NCI-H524 treated with DMSO at 0.1 percent for 48 hours (cell line): ENCODE data around the gene RRAS2.
"Not testable (repeated sequence)": the region's sequence is repeated elsewhere in the genome, so short reads cannot be mapped to it uniquely, and the experiment has no call there.

Experiments
- DNase-seq: peaks from one replicate; lab custom pipeline; 2025; lab: John Stamatoyannopoulos, UW

The RRAS2 gene

GRCh38 chr11:14258221-14258935 lies 100.6 kb downstream of the RRAS2 start:
- no peak for DNase-seq

GRCh38 chr11:14255238-14255534 lies 103.8 kb downstream of the RRAS2 start:
- DNase-seq: no peak

- DNase-seq: no peak
Measured at GRCh38 chr11:14254533-14255237, 104.3 kb downstream of the RRAS2 start.

GRCh38 chr11:14253840-14254239 lies 105.1 kb downstream of the RRAS2 start:
- no peak for DNase-seq

GRCh38 chr11:14253421-14253820 lies 105.6 kb downstream of the RRAS2 start:
- DNase-seq: no peak

GRCh38 chr11:14252501-14252900 lies 106.5 kb downstream of the RRAS2 start:
- DNase-seq: not testable (repeated sequence)

- DNase-seq: no peak
Measured at GRCh38 chr11:14251754-14252153, 107.2 kb downstream of the RRAS2 start.

- no peak for DNase-seq
Measured at GRCh38 chr11:14249121-14249963, 109.6 kb downstream of the RRAS2 start.

- DNase-seq: no peak
Measured at GRCh38 chr11:14248580-14248981, 110.4 kb downstream of the RRAS2 start.

GRCh38 chr11:14245444-14245843 lies 113.5 kb downstream of the RRAS2 start:
- DNase-seq: no peak

- no peak for DNase-seq
Measured at GRCh38 chr11:14244926-14245325, 114.1 kb downstream of the RRAS2 start.

- no peak for DNase-seq
Measured at GRCh38 chr11:14242733-14243132, 116.2 kb downstream of the RRAS2 start.

GRCh38 chr11:14242187-14242586 lies 116.8 kb downstream of the RRAS2 start:
- no peak for DNase-seq

GRCh38 chr11:14240951-14241350 lies 118.0 kb downstream of the RRAS2 start:
- DNase-seq: no peak

- DNase-seq: no peak
Measured at GRCh38 chr11:14240221-14240620, 118.8 kb downstream of the RRAS2 start.

GRCh38 chr11:14237444-14237961 lies 121.5 kb downstream of the RRAS2 start:
- DNase-seq: no peak

- no peak for DNase-seq
Measured at GRCh38 chr11:14235701-14236100, 123.3 kb downstream of the RRAS2 start.

- no peak for DNase-seq
Measured at GRCh38 chr11:14234446-14234845, 124.5 kb downstream of the RRAS2 start.

GRCh38 chr11:14232652-14233051 lies 126.3 kb downstream of the RRAS2 start:
- no peak for DNase-seq

- DNase-seq: no peak
Measured at GRCh38 chr11:14230407-14230806, 128.6 kb downstream of the RRAS2 start.

- DNase-seq: no peak
Measured at GRCh38 chr11:14229472-14229871, 129.5 kb downstream of the RRAS2 start.

GRCh38 chr11:14228356-14228755 lies 130.6 kb downstream of the RRAS2 start:
- DNase-seq: no peak
